Activated T-cell treated with anti-CD3 and anti-CD28 coated beads, Interleukin-2, amount 50 U/mL, for 48 hours (primary cell): ENCODE results near the gene DTHD1.

Source experiments
- DNase-seq, 2 experiments: peaks; one replicate each; pipeline ENCODE4 v3.0.0-alpha.2; 2020

The DTHD1 gene

GRCh38 chr4:36269533-36270173, 11.8 kb upstream of the DTHD1 start:
- DNase-seq, result no peak

GRCh38 chr4:36273276-36273675, 8.1 kb upstream of the DTHD1 start:
- no peak for DNase-seq

DNA sequence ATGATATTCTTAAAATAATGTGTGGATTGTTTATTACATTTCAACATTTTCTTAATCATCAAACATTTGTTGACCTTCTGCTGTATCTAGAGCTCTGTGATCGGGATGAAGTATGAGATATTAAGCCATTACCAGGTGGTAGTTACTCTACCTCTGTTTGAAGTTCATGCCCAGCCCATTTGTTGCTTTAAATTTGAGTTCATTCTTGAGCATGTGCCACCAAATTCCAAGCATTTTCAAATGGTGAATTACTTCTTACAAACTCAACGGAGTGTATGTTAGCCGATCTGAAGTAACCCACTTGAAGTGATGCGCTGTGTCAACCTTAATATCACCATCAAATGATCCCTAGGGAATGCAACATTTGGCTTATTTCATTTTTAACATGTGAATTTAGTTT, 7.3 kb upstream of the DTHD1 start:
- DNase-seq, result no peak

DNA sequence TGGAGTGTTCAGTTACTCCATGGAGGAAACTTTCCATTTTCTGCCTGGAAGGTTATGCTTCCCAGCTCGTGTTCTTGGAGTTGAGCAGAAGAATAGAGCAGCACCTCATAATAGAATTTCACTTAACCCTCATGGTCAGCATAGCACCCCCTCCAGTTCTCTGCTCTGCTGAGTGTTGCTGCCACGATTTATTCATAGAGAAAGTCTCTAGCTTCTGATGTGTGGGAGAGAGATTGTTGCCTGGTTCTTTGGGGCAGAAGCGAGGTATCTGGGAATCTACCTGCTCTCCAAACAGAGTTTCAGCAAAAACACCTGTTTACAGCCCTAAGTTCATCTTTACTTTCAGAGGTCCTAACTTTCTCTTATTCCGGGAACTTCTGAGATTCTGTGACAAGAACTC, 3.9 kb upstream of the DTHD1 start:
- no peak for DNase-seq

DNA sequence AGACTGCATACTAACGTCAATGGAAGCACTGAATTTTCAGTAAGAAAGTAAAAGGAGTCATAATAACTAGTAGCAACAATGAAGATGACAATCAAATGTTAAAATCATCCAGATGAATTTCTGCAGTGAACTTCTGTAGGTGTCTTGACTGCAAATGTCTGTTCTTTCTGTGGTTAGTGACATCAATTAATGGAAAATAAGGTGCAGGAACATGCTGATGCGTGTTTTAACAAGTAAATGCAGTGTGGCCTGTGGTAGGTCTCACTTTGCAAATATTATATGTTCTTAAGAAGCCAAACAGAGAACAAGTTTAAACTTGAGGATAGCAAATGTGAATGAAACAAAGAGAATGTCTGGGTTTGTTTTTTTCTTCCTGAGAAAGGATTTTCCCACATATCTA, 2.6 kb upstream of the DTHD1 start:
- no peak for DNase-seq

DNA sequence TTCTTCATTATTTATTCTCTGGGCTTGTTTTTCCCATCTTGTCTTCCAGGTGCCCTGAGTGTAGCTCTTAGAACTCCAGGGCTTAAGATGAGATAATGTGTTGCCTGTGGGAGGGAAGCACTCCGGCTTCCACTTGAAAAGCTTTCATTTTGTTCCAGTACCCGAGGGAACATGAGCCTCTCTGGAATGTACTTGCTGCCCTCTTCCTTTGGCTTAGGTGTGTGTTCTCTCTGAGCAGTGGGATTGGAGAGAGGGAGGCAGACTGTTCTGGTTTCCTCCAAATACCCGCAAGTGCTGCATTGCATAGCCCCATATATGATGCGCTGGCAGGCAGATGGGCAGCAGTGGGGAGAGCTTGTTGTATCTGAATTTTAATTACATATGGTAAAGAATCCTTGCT, 861 bp upstream of the DTHD1 start:
- DNase-seq, result no peak

DNA sequence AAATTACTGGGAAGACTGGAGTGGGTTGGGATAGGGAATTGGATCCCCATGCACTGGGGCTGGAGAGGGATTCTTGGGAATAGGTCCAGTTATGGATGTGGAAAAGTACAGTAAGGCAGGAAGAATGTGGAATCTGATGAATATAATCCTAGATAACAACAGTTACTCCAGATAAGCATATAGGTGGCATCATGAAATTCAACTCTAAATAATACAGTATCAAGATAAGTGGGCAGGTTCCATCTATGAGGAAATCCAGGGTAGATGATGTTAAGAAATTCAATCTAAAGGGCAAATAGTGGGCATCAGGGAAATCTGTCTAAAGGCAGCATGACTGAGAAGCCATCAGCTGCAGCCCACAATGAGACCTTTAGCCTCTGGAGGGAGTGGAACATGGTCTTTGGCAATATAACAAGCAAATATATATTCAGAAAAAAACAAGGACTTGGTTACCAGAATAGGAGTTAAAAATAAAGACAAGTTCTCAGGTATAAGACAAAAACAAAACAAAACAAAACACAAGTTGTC, 1.2 kb downstream of the DTHD1 start:
- DNase-seq, result no peak

DNA sequence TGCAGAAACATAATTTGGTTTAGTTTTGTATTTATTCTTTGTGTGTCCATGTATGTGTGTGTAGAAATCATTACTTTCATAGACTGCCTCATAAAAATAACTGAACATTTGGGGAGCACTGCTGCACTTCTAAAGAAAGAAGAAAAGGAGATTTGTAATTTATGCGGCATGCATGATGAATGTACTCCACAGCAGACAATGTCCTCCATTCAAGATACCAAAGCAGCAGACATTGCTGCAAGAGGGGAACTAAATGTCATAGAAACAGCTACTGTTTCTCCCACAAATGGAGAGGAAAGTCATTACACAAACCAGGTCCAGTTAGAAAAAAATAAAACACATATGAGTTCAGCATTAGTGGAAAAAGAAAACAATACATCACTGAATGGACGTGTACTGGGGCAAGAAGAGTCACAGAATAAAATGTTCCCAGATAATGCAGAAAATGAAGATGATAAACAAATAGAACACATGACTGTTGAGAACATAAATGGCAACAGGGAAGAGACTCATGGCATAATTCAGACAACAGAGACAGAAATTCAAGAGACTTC, 2.6 kb downstream of the DTHD1 start:
- no peak for DNase-seq

DNA sequence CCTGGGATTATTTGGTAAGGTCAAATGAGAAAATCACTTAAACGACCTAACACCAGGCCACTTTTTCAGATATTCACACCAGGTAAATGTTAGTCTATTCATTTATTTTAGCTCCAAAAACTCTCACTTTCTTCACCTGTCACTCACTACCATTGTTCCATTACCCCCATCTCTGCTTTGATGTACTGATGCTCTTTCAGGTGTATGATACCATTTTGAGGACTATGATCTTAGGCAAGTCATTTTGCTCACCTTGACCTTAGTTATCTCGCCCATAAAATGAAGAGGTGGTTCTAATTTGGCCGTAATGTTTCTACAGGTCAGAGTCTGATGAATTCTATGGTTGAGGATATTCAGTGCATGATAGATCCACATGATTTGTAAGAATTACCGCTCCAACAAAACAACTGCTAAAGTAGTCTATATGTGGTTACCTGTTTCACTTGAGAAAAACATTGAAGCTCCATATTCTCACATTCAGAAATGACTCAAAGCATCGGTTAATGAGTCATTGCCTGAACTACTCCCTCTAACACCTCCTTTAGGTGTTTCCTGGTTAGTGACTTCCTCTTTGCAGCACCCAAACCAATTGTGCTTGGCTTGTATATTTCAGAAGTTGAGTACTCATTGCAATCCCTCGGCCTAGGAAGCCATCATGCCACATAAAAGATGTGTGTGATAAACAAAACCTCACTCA, 4.5 kb downstream of the DTHD1 start:
- peak; percentile 45 to 57 for DNase-seq

DNA sequence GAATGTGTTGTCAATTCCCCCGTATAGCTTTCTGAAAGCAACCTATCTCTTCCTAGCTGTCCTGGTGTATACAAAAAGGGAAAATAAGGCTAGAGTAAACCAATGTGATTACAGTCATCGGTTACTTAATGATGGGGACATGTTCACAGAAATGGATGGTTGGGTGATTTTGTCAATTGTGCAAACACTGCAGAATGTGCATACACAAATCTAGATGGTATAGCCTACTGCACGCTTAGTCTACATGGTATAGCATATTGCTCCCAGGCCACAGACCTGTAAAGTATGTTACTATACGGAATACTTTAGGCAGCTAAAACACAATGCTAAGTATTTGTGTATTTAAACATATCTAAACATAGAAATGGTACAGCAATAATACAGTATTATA, 5.1 kb downstream of the DTHD1 start:
- DNase-seq, result no peak

DNA sequence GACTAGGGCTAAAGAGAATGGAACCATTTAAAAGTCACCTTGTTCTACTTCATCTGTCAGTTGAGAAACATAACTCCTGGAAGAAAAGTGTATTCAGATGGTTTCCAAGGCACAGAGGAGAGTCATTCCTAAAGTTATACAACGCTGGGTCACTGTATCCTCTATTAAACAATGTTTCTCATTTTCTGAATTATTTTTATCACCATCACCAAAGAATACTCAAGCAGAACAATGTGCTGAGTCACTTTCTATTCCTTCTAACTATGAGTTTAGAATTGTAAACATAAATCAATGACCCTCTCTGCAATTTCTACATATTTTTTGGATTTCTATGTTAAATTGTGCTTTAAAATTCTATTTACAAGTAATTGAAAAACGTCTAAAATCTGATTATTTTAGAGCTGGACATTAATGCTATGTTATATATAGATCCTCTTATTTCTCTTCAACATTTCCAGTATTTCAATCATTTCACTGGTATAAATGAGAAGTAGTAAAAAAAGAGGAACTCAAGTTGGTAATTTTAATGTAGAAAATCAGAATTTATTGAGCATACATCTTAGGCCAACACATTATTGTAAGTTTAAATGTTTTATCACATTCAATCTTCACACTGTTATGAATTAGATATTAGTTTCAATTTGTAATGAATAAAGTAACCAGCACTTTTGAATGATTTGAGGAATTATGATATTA, 7.5 kb downstream of the DTHD1 start:
- no peak for DNase-seq

- DNase-seq, result no peak
These were observed 9.2 kb downstream of the DTHD1 start for GRCh38 chr4:36290641-36291040.

- no peak for DNase-seq
These were observed 11.3 kb downstream of the DTHD1 start for GRCh38 chr4:36292556-36293188.

- no peak for DNase-seq
These were observed 19.7 kb downstream of the DTHD1 start for GRCh38 chr4:36301127-36301526.

DNA sequence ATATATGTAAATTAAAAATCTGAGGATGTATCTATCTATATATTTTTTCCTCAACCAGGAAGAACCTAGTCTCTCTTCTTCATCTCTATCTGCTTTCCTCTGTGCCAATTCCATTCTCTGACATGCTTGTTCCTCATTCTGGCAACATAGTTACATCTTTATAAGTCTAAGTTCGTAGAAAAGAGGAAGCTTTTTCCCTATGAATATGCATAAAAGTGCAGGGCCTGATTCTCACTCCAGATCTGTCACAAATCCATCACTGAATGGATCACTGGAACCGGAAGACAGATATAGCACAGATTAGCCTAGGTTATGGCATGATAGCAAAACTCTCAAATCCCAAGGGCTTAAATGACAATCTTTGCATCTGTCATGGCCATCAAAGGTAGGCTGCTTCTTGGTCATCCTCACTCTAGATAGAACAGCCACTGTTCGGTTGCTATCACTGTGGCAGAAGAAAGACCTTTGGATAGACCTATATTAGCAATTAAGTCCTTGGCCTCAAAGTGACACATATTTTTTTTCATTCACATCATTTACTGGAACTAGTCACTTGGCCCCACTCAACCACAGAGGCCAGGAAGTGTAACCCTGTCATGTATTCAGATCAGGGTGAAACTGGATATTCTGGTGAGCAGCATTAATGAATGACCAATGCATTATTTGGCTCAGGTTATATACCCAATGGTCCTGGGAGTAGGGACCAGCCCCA, 22.2 kb downstream of the DTHD1 start:
- no peak for DNase-seq

GRCh38 chr4:36304138-36304681, 22.8 kb downstream of the DTHD1 start:
- DNase-seq, result no peak

DNA sequence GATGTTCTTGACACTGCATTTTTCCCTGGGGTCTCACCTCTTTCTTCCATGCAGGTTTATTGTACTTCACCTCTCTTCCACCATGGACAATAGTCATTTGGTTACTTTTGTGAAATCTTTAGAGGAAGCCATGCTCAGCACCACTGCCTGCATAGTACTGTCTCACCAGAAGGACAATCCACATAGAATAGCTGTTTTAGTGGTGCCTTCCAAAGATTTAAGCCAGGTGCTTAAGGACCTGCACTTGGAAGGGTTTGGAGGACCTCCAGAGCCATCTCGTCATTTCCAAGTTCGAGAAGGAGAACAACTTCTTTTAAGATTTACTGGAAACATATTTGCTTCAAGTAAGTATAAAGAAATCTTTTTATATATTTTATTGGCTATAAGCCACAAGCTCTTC, 26.7 kb downstream of the DTHD1 start:
- no peak for DNase-seq

DNA sequence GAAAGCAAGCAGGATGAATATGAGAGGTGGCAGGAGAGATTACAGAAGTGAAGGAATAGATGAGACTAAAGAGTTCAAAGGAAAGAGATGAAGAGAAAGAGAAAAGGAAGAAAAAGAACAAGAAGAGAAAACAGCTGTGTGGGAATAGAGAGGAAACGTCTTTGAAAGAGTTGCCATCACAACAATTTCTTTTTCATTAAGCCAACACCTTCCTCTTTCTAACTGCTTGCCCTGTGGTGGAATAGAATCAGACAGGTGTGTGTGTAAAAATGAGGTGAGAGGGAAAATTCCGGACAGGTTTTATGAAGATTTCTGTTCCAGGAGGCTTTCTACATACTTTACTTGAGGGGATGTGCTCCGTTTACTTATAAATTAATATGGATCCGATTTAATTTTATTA, 28.8 kb downstream of the DTHD1 start:
- no peak for DNase-seq

DNA sequence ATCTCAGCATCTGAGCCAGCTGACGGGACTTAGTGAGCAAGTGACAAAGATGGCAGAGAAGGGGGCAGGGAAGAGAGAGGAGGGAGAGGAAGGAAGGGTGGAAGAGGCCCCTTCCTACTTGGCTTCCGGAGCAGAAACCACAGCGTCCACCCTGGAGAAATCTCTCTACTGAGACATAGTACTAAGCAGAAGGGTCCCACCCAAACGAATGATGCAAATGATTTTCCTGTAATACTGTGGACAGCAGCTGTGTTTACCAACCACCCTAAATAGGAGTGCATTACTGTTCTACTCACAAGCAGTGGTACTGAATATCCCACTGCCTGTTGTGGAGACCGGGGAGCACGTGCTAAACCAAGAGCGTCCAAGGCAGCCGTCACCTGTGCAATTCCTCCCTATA, 29.4 kb downstream of the DTHD1 start:
- DNase-seq, result no peak

- no peak for DNase-seq
These were observed 31.1 kb downstream of the DTHD1 start for GRCh38 chr4:36312511-36312910.

- DNase-seq, result no peak
These were observed 31.9 kb downstream of the DTHD1 start for GRCh38 chr4:36313301-36313700.

GRCh38 chr4:36313703-36314102, 32.3 kb downstream of the DTHD1 start:
- no peak for DNase-seq
